Activated CD8-positive, alpha-beta T cell treated with anti-CD3 and anti-CD28 coated beads for 36 hours (primary cell): Measurements from ENCODE around the gene MRPL49. TPM values are rescaled to one million over a fixed set of nuclear protein-coding genes. Genes with fewer than 3 reads are reported as not detected.
A peak's percentile ranks its signal among the peaks of the same experiment; 100 is the strongest.
"Not testable (repeated sequence)": the region's sequence is repeated elsewhere in the genome, so short reads cannot be mapped to it uniquely, and the experiment has no call there.

Experiments used
- ATAC-seq: fragments of 200-7000 bp; cut with Tn5 transposase; one replicate; pipeline ENCODE4 v1.10.0; 2021; ENCODE audit warnings: mild to moderate bottlenecking, moderate library complexity
- CTCF ChIA-PET: fragments of 350-600 bp; sonication (Branson Sonifier 250); formaldehyde crosslinking; loops from one replicate; lab custom pipeline; 2021; ENCODE audit warnings: antibody characterized with exemption; lab: Charles Lee
- POLR2A ChIA-PET: fragments of 350-600 bp; sonication (Branson Sonifier 250); formaldehyde crosslinking; loops from one replicate; lab custom pipeline; 2021; ENCODE audit warnings: antibody characterized with exemption; lab: Charles Lee
- DNase-seq: peaks from one replicate; pipeline ENCODE4 v3.0.0-alpha.2; 2020
- H3K27ac Mint-ChIP-seq: one replicate; pipeline ENCODE4 v1.8.0; 2021; ENCODE audit warnings: mild to moderate bottlenecking, mixed read lengths
- H3K27me3 Mint-ChIP-seq: one replicate; pipeline ENCODE4 v1.8.0; 2021; ENCODE audit warnings: mixed read lengths
- H3K36me3 Mint-ChIP-seq: one replicate; pipeline ENCODE4 v1.8.0; 2021; ENCODE audit warnings: low read depth, mixed read lengths
- H3K4me1 Mint-ChIP-seq: one replicate; pipeline ENCODE4 v1.8.0; 2021; ENCODE audit warnings: low read depth, mixed read lengths
- H3K4me3 Mint-ChIP-seq: one replicate; pipeline ENCODE4 v1.8.0; 2021; ENCODE audit warnings: mild to moderate bottlenecking, moderate library complexity, mixed read lengths
- H3K9me3 Mint-ChIP-seq: one replicate; pipeline ENCODE4 v1.8.0; 2021; ENCODE audit warnings: mixed read lengths
- intact Hi-C: fragments of 100-400 bp; cut with micrococcal nuclease; formaldehyde crosslinking; loops from one replicate; pipeline ENCODE4 v1.10.0; 2022
- total RNA-seq, 2 experiments: library from RNA; stranded (reverse); gene quantifications; one replicate each; pipeline ENCODE4 v1.2.3, GENCODE V29; 2021
- TF ChIP-seq, protein P1 (sequence below): fragments of 200-600 bp; IDR thresholded peaks from one replicate; pipeline ENCODE4 v1.8.0; 2022; ENCODE audit warnings: antibody characterized with exemption, mild to moderate bottlenecking

MRPL49 gene
- total RNA-seq, 2 experiments from 2014 or later: 48.7 to 53.4 TPM

DNA sequence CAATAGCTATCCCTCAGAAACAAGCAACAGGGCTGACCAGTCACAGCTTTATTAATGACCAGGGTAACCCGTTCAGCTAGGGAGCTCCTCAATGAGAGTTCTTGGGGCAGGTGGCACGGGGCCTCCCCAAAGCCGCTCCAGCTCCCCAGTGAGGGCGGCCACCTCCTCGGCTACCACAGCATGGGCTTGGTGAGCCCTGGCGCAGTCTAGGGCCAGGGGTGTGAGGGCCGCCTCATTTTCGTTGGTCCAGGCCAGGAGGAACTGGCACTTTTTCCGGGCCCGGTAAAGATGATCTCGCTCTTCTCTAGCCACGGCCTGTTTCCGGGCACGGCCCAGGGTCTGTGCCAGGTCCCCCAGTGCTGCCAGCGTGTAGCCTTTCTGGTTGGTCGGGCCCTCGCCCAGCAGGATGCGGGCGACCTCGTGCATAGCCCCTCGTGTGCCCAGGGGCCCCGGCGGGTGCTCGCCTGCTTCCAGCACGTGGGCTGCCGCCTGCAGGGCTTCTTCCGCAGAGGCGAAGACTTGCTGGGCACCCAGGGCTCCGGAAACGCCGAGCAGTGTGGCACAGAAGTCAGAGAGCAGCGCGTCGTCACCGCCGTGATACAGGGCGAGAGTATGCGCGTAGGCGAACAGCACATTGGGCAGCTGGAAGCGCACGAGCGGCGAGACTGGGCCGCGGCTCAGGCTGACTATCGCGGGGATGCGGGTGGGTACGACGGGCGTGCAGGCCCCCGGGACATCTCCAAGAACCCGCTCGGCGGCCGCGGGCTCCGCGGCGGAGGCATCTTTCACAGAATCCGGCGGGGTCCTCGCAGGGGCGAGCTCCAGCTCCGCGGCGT lies 5.5 kb upstream of the MRPL49 start:
- TF ChIP-seq, protein P1, sequence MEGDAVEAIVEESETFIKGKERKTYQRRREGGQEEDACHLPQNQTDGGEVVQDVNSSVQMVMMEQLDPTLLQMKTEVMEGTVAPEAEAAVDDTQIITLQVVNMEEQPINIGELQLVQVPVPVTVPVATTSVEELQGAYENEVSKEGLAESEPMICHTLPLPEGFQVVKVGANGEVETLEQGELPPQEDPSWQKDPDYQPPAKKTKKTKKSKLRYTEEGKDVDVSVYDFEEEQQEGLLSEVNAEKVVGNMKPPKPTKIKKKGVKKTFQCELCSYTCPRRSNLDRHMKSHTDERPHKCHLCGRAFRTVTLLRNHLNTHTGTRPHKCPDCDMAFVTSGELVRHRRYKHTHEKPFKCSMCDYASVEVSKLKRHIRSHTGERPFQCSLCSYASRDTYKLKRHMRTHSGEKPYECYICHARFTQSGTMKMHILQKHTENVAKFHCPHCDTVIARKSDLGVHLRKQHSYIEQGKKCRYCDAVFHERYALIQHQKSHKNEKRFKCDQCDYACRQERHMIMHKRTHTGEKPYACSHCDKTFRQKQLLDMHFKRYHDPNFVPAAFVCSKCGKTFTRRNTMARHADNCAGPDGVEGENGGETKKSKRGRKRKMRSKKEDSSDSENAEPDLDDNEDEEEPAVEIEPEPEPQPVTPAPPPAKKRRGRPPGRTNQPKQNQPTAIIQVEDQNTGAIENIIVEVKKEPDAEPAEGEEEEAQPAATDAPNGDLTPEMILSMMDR: no peak
- DNase-seq (peak; percentile 82), ATAC-seq (peak; percentile 21)
- Mint-ChIP-seq H3K27me3 (no peaks in the 10 kb centered on the region), H3K36me3 (peaks cover 54% of the 10 kb centered on the region), H3K4me3 (peak overlapping the region; percentile 87), H3K27ac (peak overlapping the region; percentile 95), H3K9me3 (no peaks in the 10 kb centered on the region), H3K4me1 (peaks cover 59% of the 10 kb centered on the region)
- CTCF ChIA-PET: interaction anchor here (0.7 to 3.4 kb wide), 14 partner anchors 9 to 213 kb away, joined by 3 to 18 read pairs (median 4); partner anchors contain the start of genes ARL2, CAPN1, CDC42EP2 and CDCA5
- POLR2A ChIA-PET: interaction anchor here (0.6 to 16.2 kb wide), 20 partner anchors 9 to 338 kb away, joined by 3 to 294 read pairs (median 4); partner anchors contain the start of genes ARL2, BATF2, CDCA5 and SF1
- intact Hi-C loops: loop anchor here (10.0 kb wide), 1 partner anchor 102 kb away; the partner anchor contains the start of gene ARL2

DNA sequence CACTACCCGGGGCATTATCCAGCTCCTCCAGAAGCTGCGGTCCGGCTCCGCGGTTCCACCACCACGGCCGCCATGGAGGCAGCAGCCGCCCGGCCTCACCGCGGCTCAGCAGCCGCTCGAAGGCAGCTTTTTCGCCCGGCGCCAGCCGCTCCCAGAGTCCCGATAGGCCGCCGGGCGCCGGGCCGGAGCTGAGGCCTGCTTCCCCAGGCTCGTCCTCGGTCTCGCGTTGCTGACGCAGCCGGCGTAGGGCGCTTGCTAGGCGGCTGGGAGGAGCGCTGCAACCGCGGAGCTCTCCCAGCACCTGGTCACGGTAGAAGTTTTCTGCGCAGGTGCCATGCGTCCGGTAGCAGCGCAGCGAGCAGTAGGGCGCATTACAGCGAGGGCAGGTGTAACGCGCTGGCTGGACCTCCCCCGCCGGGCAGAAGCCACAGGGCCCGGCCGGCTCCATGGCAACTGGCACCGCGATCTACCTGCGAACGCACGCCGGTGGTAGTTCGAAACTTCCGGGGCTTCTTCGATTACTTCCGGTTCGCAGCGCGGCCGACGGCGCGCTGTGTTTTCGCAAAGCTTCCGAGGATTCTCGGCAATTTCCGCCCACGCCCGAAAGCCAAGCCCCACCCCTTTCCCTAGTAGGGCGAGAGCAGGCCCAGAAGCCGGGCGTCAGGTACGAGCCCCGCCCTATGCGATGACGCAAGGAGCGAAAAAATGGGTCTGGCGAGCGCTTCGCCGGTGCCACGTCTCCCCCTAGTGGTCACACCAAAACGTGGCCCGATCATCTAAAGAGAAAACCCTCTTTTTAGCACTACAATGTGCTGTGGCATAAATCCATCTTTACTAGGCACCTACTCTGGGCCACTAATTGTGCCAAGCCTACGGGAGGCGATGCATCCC lies 4.7 kb upstream of the MRPL49 start, which contains the start of gene ZNHIT2:
ZNHIT2 (minus strand) TSS at position 496 of the 891 bp plus-strand sequence; CDS start at position 448, 48 bp downstream.
- ChIA-PET POLR2A (interaction anchor here (0.8 to 16.2 kb wide), 22 partner anchors 9 to 304 kb away, joined by 3 to 294 read pairs (median 5); partner anchors contain the start of genes ARL2, BATF2, CDCA5 and POLA2), CTCF (interaction anchor here (0.6 to 3.4 kb wide), 22 partner anchors 8 to 269 kb away, joined by 3 to 18 read pairs (median 4); partner anchors contain the start of genes ARL2, CAPN1, CDC42EP2 and CDCA5)
- H3K4me3 Mint-ChIP-seq: peak within 1 kb of the TSS; percentile 87
- peak; percentile 100 for DNase-seq
- H3K27ac Mint-ChIP-seq: peak within 1 kb of the TSS; percentile 95
- TF ChIP-seq, protein P1: peak; percentile 79
- no peaks in the 10 kb centered on the region for H3K27me3 Mint-ChIP-seq
- peaks cover 61% of the 10 kb centered on the region for H3K36me3 Mint-ChIP-seq
- peak; percentile 75 for ATAC-seq
- intact Hi-C loops: loop anchor here (10.0 kb wide), 1 partner anchor 103 kb away; the partner anchor contains the start of gene ARL2
- no peaks in the 10 kb centered on the region for H3K9me3 Mint-ChIP-seq
- peaks cover 53% of the 10 kb centered on the region for H3K4me1 Mint-ChIP-seq

DNA sequence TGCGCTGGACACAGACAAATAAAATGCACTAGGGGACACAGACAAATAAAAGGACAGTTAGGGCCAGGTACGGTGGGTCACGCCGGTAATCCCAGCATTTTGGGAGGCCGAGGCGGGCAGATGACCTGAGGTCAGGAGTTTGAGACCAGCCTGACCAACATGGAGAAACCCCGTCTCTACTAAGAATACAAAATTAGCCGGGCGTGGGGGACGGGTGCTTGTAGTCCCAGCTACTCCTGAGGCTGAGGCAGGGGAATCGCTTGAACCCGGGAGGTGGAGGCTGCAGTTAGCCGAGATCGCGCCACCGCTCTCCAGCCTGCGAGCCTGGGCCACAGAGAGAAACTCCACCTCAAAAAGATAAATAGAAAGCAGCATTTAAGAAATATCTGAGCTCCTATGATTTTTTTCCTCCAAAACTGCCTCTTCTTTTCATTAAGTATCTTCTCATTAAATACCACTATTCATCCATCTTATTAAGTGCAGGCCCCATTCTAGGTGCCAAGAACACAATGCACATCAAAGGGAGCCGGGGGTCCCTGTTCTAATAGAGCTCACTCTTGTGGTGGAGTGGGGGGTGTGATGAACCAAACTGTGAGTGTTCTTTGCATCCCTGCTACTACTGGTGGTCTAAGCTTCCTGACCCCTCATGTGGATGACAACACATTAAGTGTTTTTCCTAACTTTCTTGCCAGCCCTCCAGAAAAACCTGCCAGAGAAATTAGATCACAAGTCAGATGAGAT lies 3.9 kb upstream of the MRPL49 start:
- no peaks in the 10 kb centered on the region for H3K27me3 Mint-ChIP-seq
- ATAC-seq (no peak), DNase-seq (no peak)
- ChIA-PET POLR2A (interaction anchor here (0.7 to 16.2 kb wide), 18 partner anchors 9 to 381 kb away, joined by 3 to 294 read pairs (median 5); partner anchors contain the start of genes ARL2, BATF2, CDCA5 and MALAT1), CTCF (interaction anchor here (1.0 to 3.4 kb wide), 12 partner anchors 9 to 274 kb away, joined by 3 to 18 read pairs (median 4); partner anchors contain the start of genes ARL2, CDC42BPG and SYVN1)
- peak overlapping the region; percentile 88 for H3K27ac Mint-ChIP-seq
- H3K4me3 Mint-ChIP-seq: peak overlapping the region; percentile 87
- no peaks in the 10 kb centered on the region for H3K9me3 Mint-ChIP-seq
- H3K36me3 Mint-ChIP-seq: peaks cover 62% of the 10 kb centered on the region
- intact Hi-C loops: loop anchor here (10.0 kb wide), 1 partner anchor 103 kb away; the partner anchor contains the start of gene ARL2
- TF ChIP-seq, protein P1: peak; percentile 36
- H3K4me1 Mint-ChIP-seq: peaks cover 54% of the 10 kb centered on the region

- H3K36me3 Mint-ChIP-seq: peaks cover 62% of the 10 kb centered on the region
These were observed 3.0 kb upstream of the MRPL49 start for GRCh38 chr11:65118891-65119669.

More at GRCh38 chr11:65118891-65119669, 3.0 kb upstream of the MRPL49 start:
- Mint-ChIP-seq H3K4me1 (peaks cover 54% of the 10 kb centered on the region), H3K27ac (peak overlapping the region; percentile 99), H3K4me3 (peak overlapping the region; percentile 36)
- not testable (repeated sequence) for H3K27me3 Mint-ChIP-seq, H3K9me3 Mint-ChIP-seq, DNase-seq, ATAC-seq
- ChIA-PET POLR2A (interaction anchor here (0.7 to 16.2 kb wide), 9 partner anchors 9 to 380 kb away, joined by 3 to 294 read pairs (median 6); partner anchors contain the start of genes MALAT1, SYVN1 and VPS51), CTCF (interaction anchor here (1.0 to 3.4 kb wide), 6 partner anchors 10 to 275 kb away, joined by 3 to 18 read pairs (median 4); partner anchors contain the start of genes ARL2, CDC42BPG and SYVN1)
- intact Hi-C loops: loop anchor here (10.0 kb wide), 1 partner anchor 104 kb away; the partner anchor contains the start of gene ARL2
